ENCODE results near the gene PPP1R13B.
"Not testable (repeated sequence)": the region's sequence is repeated elsewhere in the genome, so short reads cannot be mapped to it uniquely, and the experiment has no call there.

PPP1R13B gene

DNA sequence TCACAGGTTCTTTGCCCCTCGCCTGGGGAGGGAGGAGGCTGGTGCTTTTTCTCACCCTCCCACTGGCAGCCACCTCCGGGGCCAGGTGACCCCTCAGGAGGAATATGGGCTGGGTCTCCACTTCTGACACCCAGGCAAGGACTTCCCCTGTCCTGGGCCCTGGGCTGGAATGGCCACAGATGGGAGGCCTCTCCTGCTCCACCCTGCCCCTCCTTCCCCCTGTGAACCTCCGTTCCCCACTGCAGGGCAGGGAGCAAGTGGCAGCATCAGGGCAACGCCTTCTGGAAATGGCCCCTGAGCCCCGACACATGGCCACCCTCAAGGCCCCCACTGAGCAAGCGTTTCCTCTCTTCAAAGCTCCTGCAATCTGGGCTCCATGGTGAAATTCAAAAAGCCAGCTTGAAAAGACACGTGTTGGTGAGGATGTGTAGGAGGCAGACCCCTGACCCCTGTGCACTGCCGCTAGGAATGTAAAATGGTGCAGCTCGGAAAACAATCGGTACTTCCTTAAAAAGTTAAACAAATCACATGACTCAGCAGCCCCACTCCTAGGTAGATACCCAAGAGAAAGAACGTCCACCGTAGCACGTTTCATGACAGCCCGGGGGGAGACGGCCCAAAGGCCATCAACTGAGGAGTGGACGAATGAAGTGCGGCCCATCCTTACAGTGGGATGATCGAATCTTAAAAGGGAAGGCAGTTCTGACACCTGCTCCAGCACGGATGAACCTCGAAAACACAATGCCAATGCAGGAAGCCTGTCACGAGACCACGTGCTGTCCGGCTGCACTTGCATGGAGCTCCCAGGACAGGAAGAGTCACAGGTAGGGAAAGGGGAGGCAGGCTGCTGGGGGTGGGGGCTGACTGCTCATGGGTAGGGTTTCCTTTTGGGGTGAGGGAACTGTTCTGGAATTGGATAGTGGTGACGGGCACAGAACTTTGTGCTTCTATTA, 143.7 kb downstream of the PPP1R13B start:
- in situ Hi-C loops (cut with MboI; ENCODE audit: low sequenced_read_pairs), result no loop called here

DNA sequence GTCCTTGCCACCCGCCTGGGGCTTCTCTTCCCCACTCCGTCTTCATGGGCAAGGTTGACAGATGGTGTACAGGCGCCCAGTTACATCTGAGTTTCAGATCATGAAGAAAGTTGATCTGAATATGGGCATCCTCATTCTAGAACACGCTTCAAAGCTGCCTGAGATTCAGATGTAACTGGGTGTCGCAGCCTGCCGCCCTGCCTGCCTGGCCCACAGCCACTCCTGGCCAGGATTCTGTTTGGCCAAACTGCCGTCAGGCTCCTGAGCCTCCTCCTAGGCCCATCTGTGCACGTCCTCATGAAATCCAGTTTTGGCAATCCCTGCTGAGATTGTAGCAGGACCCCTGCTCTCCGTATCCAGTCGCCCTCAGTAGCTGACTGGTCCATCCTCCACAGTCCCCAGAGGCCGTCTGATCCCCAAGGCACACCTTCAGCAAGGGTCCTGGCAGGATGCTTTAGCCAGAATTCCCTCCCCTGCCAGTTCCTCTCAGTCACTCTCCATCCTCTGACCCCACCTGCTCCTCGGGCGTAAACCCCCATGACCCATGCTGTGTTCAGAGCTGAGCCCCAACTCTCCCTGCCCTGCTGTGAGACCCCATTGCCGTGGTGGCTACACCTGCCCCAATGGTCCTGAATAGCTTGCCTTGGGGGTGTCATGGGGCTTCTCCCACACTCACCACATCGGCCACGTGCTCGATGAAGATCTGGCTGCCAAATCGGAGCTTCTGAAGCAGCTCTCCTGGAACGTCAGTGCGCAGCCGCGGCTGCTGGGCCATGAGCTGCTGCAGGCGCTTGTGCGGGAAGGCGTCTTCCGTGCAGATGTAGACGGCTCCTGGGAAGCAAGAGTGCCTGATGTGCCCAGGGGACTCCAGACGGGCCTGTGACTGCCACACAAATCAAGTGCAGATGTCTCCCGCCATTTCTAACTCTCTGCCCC, 144.6 kb downstream of the PPP1R13B start:
- in situ Hi-C loops (cut with MboI; ENCODE audit: low sequenced_read_pairs), result no loop called here

DNA sequence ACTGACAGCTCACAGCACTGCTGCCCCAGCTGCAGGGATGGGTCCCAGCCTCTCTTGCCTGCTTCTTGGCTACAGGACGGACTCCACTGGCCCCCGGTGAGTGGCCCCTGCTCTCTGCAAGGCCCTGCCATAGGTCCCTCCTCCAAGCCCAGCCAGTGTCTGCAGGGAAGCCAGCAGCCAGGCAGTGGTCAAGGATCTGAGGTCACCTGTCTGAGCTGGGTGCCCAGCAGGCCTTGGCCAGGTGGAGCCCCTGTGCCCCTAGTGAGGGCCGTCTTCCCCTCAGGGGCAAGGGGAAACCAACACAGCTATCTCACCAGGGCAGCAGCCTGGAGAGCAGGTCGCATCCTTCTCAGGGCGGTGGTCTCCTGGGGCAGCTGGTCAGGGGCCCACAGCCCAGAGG, 145.3 kb downstream of the PPP1R13B start:
- in situ Hi-C loops (cut with MboI; ENCODE audit: low sequenced_read_pairs), result no loop called here

DNA sequence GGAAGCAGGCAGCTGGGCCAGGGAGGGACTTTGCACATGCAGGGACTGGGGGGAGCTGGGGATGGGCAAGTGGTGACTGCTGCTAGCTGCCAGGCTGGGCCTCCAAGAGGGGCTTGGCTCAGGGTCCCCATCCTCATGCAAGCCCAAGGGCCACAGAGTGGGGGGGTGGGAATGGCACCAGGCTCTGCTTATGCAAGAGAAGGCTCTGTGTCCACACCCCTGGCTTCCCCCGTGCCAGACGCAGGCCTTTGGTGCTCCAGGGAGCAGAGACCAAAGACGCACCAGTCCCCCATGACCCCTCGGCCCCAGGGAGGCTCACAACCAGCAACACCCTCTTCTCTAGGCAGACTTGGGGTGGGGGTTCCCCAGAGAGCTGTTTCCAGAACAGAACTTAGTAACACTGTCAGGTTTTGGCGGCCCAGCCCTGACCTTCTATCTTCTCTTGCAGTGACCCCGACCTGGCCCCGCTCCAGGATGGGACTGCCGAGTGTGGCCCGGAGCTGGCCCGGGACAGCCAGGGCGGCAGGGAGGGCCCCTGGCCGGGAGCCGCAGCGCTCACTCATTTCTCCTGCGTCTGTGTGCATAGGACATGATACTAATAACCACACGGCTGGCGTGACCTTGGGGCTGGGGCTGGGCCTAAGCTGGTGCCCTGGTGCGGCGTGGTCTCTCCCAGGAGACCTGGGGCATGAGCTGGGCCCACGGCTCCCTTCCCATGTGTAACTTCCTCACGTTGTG, 146.5 kb downstream of the PPP1R13B start:
- in situ Hi-C loops (cut with MboI; ENCODE audit: low sequenced_read_pairs), result no loop called here

DNA sequence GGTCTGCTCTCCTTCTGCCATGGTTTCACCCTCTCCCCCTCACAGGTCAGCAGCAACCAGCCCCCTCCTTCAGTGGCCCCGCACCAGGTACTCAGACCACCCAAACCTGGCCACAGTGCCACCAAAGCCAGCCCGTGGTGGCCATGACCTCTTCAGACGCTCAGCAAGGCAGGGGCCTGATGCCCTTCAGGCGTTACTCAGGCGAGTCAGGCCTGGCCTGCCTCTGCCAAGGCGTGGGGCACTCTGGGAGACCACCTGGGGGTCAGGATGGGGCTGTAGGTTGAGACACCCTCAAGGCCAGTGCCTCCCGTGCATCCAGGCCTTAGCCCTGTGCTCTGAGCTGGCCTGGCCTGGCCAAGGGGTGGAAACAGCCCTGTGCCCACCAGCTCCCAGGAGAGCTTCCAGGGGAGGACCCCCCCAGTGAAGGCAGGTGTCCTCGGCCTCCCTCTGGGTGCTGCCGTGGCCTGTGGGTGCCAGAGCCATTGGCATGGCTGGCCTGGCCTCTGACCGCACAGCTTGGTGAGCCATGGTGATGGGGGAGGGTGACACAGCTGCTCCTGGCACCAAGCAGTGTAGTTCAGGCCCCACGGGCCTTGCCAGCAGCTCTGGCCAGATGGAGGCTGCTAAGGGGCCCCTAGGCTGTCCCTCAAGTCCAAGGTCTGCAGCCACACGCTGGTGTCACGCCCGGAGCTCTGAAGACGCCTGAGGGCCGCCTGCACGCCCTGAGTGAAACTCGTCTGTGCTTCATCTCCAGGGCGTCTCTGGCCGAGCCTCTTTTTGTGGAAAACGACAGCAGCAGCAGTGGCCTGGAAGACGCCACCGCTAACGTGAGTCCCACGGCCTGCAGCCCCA, 147.2 kb downstream of the PPP1R13B start:
- in situ Hi-C loops (cut with MboI; ENCODE audit: low sequenced_read_pairs), result no loop called here

DNA sequence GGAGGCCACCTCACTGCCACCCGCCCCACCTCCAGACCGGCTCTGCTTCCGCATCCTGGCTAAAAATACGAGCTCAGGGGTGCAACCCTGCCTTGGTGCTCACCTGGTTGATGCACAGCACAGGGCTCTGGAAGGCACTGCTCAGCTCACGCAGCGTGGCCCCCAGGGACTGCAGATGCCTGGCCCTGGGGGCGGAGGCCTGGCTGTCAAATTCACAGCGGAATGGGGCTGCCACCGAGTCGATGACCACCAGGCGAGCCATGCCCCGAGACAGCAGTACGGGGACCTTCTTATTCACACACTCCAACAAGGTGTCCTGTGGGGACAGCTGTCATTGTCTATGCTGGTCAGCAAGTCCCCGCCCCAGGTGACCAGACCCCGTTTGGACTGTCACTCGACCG, 148.1 kb downstream of the PPP1R13B start:
- in situ Hi-C loops (cut with MboI; ENCODE audit: low sequenced_read_pairs), result no loop called here

DNA sequence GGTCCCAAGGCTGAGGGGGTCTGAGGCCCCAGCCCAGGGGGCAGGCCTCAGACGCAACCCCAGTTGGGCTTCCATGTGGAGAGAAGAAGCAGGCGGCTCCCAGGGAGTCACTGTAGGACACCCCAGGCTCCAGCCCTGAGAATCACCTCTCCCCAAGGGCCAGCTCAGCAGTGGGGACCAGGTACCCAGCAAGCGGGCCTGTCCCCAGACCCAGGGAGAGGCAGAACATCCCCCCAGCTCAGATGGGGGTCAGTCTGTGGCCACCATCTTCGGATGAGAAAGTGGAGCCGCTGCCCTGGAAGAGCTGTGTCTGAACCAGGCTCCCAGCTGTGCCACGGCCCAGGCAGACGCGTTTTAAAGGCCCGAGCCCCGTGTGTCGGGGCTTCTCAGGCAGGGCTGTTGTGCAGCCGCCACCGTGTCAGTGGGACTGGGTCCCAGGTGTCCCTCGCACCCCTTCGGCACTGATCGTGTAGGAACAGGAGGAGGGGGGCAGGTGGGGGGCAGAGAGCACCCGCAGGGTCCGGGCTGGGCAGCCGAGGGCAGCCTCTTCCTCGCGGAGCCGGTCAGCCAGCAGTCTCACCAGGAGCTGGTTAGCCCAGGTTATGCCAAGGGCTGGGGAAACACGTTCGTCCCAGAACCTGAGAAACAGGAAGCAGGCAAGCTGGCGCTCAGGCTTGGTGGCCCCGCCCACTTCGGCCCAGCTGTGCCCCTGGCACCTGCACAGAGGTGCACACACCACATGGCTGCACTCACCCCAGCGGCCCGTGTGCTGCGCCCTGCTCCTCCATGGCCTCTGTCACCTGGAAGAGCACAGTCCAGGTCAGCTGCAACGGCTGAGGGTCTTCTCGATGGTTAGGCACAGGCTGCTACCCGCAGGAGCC, 148.8 kb downstream of the PPP1R13B start:
- in situ Hi-C loops (cut with MboI; ENCODE audit: low sequenced_read_pairs), result no loop called here

DNA sequence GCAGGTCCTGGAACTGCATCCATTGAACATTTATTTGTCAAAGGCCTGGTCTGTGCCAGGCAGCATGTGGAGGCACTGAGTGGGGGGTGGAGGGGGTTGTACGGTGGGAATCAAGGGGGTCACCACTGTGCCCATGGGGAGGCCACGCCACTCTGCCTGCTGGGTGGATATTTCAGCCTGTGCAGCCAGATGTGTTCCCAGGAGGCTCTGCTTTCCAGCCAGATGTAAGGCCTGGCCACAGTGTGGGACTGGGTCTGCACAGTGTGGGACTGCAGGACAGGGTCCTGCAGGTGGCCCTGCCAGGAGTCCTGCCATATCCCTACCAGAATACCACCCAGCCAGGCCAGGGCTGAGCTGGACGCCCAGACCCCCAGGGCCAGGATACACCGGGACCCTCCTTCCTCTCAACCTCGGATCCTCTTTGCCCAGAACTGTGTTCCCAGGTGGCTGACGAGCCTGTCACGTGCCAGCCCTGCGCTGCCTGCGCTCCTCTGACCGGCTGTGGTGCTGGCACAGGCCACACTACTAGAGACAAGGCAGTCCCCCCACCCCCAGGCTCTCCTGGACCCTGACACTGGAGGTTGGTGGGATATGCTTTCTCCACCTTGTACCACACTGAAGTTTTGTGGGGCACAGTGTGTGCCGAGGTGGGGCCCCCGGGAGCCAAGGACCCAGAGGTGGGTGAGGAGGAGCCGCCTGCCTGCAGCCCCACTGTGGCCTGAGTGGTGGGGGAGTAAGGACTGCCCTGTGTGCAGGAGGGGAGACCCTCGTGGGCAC, 149.6 kb downstream of the PPP1R13B start:
- in situ Hi-C loops (cut with MboI; ENCODE audit: low sequenced_read_pairs), result no loop called here

DNA sequence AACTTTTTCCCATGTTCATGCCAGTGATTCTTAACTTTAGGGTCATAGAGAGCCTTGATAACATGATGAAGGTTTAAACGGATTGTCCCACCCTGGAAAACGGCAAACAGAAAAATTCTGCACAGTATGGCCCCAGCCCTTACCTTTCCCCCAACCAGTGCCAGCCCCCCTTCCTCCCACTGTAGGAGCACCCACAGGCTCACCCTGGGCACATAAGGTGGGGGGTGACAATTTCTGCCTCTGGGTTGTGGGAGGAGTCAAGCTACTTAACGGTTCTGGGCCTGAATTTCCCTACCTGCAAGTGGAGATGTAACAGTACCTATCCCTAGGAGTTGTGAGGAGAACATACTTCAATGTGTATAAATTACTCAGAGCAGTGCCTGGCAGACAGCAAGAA, 150.2 kb downstream of the PPP1R13B start:
- in situ Hi-C loops (cut with MboI; ENCODE audit: low sequenced_read_pairs), result no loop called here

DNA sequence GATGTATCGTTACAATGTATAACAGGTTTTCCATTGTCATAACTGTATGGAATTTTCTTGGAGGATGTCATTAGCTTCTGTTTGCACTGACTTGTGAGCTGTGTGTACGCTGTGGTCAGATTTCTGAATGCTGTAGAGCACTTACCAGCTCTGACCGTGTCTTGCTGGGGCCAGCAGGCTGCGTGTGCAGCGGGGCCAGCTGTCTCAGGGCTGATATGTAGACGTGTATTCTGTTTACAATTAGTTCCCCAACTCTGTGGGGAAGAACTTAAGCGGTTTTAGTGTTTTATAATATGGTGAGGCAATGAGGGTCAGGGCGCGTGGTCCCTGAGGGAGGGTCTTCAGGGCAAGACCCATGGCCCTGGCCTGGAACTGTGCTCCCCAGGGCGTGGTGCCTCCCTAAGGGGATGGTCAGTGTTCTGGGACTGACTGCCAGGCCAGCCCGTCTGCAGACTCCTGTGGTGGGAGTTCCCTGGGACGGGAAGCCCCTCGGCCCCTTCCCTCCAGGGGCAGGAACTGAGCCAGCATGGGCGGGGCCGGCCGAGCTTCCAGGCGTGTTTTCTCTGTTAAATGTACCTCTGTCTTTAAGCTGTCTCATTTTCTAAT, 150.8 kb downstream of the PPP1R13B start:
- in situ Hi-C loops (cut with MboI; ENCODE audit: low sequenced_read_pairs), result no loop called here

DNA sequence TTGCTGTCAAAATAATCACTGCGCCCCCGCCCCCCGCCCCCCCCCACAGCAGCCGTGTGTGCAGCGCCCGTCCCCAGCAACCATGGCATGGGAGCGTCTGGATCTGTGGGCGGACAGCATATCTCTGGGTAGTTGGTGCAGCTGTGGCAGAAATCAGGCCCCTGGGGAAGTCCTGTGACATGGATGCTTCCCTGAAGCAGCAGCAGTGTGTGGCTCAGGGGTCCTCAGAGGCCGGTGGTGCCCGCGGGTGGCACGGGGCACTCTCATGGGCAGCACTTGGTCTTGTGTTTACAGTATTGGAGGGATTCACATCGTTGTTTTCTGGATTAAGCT, 151.3 kb downstream of the PPP1R13B start:
- in situ Hi-C loops (cut with MboI; ENCODE audit: low sequenced_read_pairs), result no loop called here

DNA sequence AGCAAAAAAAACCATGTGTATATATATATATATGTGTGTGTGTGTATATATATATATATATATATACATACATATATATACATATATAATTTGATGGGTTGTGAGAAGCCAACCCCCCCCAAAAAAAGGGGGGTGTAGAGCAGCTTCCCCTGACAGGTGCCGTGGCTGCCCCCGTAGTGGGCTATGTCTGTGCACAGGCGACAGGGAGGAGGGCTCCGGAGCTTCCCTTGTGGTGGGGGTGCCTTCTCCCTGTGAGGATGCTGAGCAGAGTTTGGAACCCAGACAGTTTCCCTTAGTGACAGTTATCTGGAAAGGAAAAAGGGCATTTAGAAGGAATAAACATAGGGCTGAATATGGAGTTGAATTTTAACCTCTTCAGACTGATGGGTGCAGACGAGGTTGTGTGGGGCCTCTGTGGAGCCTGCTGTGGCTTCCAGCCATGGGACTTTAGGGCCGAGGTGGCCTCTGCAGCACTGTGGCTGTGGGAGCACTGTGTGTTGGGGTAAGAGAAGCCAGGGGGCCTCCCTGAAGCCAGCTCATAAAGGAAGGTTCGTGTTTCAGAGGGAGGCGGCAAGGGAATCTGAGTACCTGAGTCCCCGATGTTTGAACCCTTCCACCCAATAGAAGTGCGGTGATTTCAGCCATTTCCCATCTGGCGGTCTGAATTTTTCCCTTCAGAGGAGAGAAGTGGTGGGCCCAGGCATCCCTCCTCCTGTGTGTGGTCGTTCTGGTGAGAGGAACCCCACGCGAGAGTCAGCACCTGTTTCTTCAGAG, 151.9 kb downstream of the PPP1R13B start:
- in situ Hi-C loops (cut with MboI; ENCODE audit: low sequenced_read_pairs), result no loop called here

DNA sequence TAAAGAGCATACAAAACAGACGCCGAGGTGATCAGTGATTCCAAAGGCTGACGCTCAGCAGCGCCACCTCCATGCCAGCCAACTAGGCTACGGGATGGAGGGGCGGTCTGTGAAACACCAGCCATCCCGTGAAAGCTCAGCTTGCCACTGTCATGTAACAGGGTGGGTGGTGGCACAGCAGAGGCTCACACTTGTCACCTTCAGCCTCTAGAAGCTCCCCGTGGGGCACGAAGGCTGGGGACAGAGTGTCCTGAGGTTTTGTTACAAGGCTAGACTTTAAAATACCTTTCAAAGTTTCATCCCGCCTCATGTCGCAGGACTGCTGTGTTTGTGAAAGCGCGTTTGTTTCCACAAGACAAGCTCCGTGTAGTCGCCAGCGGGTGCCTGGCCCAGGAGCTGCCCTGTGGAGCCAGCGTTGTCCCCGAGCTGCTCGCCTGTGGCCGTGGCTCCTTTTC, 152.8 kb downstream of the PPP1R13B start:
- in situ Hi-C loops (cut with MboI; ENCODE audit: low sequenced_read_pairs), result no loop called here

DNA sequence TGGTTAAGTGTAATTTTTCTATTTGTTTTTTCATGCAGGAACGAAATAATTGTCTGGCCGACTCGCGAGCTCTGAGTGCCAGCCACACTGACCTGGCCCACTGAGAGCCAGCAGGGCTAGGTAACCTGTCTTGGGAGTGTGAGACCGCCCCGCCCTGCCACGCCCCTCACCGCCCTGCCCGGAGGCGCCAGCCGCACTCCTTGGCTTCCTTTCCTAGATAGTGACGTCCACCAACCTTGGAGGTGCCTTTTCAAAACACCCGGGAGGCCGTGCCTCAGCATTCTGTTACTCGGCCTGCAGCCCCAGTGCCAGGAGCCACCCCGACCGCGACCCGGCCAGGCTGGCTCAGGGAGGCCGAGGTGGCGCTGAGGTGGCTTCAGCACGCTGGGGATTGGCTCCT, 153.9 kb downstream of the PPP1R13B start:
- in situ Hi-C loops (cut with MboI; ENCODE audit: low sequenced_read_pairs), result no loop called here

DNA sequence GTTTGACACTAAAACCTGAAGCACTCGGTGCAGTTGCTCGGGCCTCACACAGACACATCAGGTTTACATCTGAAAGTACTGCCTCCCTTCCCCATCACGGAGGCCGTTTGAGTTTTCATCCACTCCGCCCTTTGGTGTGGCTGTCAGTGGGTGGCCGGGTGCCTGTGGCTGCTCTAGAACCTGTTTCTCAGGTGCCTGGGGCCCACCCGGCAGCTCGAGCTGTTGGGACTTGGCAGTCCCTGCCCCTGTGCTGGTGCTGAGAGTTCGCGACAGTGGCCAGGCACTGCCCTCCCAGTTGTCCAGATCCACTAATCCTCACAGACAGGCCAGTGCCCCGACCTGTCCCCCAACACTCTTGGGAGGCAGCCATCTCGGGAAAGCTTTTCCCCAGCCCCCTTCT, 154.5 kb downstream of the PPP1R13B start:
- in situ Hi-C loops (cut with MboI; ENCODE audit: low sequenced_read_pairs), result no loop called here

DNA sequence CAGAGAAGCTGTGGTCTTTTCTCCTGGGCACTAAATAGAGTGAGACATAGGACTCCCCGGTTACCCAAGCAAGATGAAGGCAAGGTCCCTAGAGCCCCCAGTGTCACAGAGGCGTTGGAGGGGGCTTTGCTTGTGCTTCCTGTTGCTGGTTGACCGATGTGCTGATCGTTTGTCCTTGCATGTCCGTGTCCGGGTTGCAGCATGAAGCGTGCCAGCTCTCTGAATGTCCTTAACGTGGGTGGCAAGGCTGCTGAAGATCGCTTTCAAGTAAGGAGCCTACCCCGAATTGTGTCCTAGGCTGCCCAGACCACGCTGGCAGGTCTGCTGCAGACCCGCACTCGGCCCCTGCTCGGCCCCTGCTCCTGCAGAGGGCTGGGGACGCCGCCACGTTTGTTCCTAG, 155.2 kb downstream of the PPP1R13B start:
- in situ Hi-C loops (cut with MboI; ENCODE audit: low sequenced_read_pairs), result no loop called here

DNA sequence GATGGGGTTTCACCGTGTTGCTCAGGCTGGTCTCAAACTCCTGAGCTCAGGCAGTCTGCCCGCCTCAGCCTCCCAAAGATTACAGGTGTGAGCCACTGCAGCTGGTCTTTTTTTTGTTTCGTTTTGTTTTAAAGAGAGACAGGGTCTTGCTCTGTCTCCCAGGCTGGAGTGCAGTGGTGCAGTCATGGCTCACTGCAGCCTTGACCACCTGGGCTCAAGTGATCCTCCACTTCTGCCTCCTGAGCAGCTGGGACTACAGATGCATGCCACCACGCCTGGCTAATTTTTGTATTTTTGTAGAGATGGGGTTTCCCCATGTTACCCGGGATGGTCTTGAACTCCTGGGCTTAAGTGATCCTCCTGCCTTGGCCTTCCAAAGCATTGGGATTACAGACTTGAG, 155.7 kb downstream of the PPP1R13B start:
- in situ Hi-C loops (cut with MboI; ENCODE audit: low sequenced_read_pairs), result not testable (repeated sequence)

Data from HL-60/S4 treated with retinoic acid at 250 ng/mL for 4 days and 3 days (cell line).